ENCODE measurements around the gene GKN2.
"Not testable (repeated sequence)": the region's sequence is repeated elsewhere in the genome, so short reads cannot be mapped to it uniquely, and the experiment has no call there.

The GKN2 gene

GRCh38 chr2:68918497-68918896, 34.2 kb downstream of the GKN2 start:
- no peak for DNase-seq (ENCODE audit: low read depth)

- DNase-seq (ENCODE audit: low read depth), result no peak
Measured at GRCh38 chr2:68917034-68917718, 35.5 kb downstream of the GKN2 start.

DNA sequence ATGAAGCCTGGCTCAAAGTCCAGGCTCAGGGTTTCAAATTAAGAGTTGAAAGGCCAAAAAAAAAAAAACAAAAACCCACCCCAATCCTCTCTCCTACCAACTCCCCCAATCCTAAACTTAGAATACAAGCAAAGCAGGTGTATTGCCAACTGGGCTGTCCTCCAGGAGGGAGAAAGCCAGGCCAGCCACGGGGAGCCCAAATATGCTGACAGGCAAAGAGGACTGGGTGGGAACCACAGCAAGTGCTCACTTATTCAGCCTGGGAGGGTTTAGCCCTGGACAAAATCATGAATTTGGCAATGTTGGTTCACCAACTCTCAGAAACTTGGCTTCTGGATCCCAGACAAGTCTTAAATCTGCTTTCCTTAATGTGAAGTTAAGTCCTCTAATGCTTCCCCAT, 36.5 kb downstream of the GKN2 start:
- no peak for DNase-seq (ENCODE audit: low read depth)

DNA sequence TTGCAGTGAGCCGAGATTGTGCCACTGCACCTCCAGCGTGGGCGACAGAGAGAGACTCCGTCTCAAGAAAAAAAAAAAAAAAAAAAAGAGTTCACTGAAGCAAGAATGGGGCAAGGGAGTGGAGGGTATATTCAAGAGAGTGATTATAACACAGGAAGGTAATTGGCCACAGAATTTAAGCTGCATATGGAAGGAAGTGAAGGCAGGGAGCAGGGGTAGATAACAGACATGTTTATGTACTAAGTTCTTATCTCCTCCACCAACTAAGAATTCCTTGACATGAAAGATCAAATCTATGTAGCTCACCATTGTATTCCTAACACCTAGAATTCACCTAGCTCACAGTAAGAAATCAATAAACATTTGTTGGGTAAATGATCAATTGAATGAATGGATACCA, 37.3 kb downstream of the GKN2 start:
- no peak for DNase-seq (ENCODE audit: low read depth)

- no peak for DNase-seq (ENCODE audit: low read depth)
Measured at GRCh38 chr2:68913359-68913758, 39.3 kb downstream of the GKN2 start.

GRCh38 chr2:68912732-68913131, 40.0 kb downstream of the GKN2 start:
- no peak for DNase-seq (ENCODE audit: low read depth)

- no peak for DNase-seq (ENCODE audit: low read depth)
Measured at GRCh38 chr2:68912111-68912510, 40.6 kb downstream of the GKN2 start.

DNA sequence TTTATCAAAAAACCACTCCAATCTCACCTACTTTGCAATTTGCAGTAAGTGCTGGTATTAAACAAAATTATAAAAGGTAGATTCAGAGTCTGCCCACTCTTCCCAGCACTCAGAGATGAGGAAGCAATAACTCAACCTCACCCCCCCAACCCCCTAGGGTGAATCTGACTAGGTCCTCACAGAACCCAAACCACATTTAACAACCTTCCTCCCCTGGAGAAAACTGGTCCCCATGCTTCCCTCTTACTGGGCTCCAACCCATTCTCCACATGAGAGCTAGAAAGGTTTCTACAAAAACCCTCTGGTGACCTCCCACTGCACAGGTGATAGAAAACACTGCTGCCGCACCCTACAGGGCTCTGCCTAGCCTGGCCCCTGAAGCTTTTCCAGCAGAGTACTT, 41.0 kb downstream of the GKN2 start:
- DNase-seq (ENCODE audit: low read depth), result no peak

GRCh38 chr2:68911246-68911645, 41.4 kb downstream of the GKN2 start:
- no peak for DNase-seq (ENCODE audit: low read depth)

GRCh38 chr2:68909793-68910674, 42.7 kb downstream of the GKN2 start:
- peak; percentile 60 for DNase-seq (ENCODE audit: low read depth)

DNA sequence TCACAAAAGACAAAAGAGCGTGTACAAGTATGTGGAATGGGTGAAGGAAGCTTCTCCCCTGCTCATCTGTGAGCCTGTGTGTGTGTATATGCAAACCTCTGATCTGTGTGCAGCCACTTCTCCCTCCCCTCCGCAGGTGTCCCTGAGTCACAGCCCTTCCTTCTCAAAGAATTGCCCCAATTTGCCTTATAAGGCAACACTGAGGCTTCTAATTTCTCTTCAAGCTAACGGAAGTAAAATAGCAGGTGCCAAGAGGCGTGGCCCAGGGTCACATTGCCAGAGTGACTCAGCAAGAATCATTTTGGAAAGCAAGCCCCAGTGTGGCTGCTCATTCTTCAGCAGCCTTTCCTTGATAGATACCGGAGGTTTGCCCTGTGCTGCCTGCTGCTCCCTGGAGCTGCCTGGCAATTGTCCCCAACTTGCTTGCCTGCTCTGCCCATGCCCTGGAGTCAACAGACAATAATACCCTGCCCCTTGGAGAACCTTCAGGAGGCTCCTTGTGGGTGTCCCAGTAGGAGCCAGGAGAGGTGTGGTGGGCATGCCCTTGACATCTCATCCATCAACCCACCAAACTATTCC, 44.2 kb downstream of the GKN2 start:
- peak; percentile 67 for DNase-seq (ENCODE audit: low read depth)

GRCh38 chr2:68907920-68908253, 44.8 kb downstream of the GKN2 start:
- DNase-seq (ENCODE audit: low read depth), result no peak

- no peak for DNase-seq (ENCODE audit: low read depth)
Measured at GRCh38 chr2:68907232-68907919, 45.3 kb downstream of the GKN2 start.

DNA sequence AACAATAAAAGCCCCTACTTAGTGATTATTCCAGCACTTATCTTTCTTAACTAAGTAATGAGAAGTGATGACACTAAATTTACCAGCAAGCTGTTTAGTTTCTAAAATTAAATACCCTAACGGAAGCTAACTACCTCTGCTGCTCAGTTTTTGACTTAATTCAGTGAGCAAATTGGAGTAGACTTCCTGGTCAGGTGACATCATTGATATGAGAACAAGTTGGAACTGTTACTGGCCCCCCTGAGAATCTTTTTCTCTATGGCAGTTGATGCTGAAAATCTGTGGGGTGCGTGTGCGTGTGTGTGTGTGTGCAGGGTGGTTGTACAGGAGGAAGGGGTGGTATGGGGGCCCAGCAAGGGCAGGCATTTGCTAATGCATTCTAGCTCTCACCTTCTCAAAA, 46.0 kb downstream of the GKN2 start:
- DNase-seq (ENCODE audit: low read depth), result no peak

DNA sequence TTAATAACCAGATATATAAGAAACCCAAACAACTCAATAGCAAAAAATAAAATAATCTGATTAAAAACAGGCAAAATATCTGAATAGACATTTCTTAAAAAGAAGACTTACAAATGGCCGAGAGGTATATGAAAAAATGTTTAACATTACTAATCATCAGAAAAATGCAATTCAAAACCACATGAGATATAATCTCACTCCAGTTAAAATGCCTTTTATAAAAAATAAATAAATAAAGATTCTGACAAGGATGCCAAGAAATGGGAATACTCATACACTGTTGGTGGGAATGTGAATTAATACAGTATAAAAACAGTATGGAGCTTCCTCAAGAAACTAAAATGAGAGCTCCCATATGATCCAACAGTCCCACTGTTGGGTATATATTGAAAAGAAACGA, 47.6 kb downstream of the GKN2 start:
- DNase-seq (ENCODE audit: low read depth), result no peak

DNA sequence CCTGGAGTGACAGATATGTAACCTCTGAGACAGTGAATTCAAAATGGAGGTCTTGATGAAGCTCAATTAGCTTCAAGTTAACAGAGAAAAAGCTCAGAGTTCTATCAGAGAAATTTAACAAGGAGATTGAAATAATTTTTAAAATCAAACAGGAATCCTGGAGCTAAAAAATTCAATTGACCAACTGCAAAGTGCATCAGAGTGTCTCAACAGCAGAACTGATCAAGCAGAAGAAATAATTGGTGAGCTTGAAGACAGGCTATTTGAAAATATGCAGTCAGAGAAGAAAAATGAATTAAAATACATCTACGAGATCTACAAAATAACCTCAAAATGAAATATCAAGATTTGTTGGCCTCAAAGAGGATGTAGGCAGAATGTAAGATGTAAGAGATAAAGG, 51.1 kb downstream of the GKN2 start:
- DNase-seq (ENCODE audit: low read depth), result no peak

DNA sequence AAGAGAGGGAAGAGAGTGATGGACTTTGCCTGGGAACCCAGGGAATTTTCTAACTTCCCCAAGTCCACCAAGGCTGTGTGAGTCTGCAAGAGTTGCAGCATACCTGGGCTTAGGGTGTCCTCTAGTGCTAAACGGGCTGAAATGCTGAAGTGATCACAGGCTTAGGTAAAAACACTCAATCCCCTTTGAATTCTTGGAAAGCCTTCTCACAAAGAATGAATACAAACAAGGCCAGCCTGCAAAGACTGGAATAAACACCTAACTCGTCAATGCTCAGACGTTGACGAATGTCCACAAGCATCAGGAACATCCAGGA, 51.5 kb downstream of the GKN2 start:
- DNase-seq (ENCODE audit: low read depth), result no peak

DNA sequence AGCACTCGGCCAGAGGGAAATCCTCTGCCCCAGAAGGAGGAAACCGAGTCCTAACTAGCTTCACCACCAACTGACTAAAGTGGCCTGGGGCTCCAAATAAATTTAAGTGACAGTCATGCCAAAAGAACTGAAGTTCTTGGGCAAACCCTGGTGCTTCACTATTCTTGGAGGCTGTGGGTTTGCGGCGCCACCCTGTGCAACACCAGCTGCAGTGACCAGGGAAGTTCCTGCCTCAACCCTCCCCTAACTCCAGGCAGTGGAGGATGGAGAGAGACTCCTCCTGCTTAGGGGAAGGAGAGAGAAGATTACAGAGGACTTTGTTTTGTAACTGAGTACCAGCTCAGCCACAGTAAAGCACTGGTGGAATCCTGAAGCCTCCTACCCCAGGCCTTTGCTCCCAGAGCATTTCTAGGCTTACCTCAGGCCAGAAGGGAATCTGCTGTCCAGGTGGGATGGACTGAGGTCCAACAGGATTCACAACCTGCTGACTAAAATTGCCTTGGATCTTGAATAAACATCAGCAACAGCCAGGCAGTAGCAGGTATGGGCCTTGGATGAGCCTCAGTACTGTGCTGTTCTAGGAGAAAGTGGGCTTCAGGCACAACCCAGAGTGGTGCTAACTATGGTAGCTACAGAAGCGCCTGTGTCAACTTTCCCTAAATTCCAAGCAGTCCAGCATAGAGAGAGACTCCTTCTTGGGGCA, 52.0 kb downstream of the GKN2 start:
- DNase-seq (ENCODE audit: low read depth), result no peak

DNA sequence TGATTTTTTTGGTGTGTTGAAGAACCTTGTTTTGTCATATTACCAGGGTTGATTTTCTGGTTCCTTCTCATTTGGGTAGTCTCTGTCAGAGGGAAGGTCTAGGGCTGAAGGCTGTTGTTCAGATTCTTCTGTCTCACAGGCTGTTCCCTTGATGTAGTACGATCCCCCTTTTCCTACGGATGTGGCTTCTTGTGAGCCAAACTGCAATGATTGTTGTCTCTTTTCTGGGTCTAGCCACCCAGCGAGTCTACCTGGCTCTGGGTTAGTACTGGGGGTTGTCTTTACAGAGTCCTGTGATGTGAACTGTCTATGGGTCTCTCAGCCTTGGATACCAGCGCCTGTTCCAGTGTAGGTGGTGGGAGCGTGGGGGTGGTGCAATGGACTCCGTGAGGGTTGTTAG, 56.7 kb downstream of the GKN2 start:
- not testable (repeated sequence) for DNase-seq (ENCODE audit: low read depth)
